ENCODE data around the gene SPEG. TPM values are rescaled to one million over a fixed set of nuclear protein-coding genes. Genes with fewer than 3 reads are reported as not detected.

Gene SPEG
- total RNA-seq, 1 donor from 2014 or later, result 6.5 TPM

DNA sequence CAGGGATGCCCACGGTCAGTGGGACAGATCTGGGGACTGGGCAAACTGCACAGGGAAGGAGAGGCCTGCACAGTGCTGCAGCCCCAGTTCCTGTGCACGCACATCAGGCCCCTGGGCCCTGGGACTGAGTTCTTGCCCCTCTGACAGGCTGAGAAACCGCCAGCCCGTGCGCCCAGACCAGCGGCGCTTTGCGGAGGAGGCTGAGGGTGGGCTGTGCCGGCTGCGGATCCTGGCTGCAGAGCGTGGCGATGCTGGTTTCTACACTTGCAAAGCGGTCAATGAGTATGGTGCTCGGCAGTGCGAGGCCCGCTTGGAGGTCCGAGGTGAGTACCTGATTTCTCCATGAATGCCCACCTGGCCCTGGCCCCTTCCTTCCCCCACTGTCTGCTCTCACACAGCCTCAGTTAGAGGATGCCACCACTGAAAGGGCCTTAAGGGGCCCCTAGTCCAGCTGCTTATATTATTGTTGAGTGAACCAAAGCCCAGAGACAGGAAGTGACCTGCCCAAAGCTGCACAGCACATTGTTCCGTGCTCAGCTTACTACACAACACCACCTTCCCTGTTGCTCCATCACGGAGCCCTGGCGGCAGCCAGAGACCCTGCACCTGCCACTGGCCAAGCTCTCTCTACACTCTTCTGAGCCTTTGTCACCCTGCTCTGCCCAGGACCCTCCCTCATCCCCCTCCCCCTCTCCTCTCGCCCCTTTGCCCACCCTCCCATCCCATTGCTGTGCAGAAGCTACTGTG lies 29.8 kb downstream of the SPEG start:
- Histone ChIP-seq H3K9me3 (no peaks in the 10 kb centered on the region), H3K4me1 (peaks cover 3% of the 10 kb centered on the region), H3K4me3 (no peak overlapping the region), H3K27me3 (ENCODE audit: low read depth) (peaks cover 7% of the 10 kb centered on the region), H3K36me3 (no peaks in the 10 kb centered on the region), H3K27ac (no peak overlapping the region)
- intact Hi-C loops (cut with DNase I), result no loop called here
- DNase-seq (no peak), ATAC-seq (no peak)
- no peak for TF ChIP-seq CTCF (IDR thresholded peaks at IDR 0.05)

DNA sequence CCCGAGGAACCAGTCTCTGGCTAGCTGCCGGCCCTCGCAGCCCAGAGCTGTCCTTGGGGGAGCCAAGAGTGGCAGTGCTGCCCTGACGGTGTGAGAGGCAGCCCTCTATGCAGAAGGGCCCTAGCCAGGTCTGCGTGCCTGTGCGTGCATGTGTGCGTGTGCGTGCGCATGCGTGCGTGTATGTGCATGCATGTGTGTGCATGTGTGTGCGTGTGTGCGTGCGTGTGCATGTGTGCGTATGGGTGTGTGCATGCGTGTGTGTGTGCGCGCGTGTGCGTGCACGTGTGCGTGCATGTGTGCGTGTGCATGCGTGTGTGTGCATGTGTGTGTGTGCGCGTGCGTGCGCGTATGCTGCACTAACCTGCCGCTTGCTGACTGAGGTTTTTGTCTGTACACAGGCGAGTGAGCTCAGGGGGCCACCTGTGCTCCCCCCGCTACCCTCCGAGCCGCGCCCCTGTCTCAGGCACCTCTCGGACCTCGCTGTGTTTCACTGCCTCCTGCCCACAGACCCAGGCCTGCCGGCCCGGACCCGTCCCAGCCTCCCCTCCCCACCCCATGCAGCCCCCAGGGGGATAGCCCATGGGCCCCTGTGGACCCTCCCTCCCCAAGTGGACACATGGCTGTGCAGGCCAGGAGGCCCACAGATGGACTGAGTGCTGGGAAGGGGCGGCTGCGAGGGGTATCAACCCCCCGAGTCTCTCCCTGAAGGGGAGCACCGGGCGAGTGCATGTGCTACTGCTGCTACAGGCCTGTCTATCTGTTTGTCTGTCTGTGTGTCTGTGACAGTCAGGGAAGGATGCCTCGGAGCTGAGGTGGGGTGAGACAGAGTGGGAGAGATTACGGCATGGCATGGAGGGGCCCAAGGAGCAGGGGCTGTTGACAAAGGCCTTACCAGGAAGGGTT lies 31.3 kb downstream of the SPEG start:
- TF ChIP-seq CTCF (IDR thresholded peaks at IDR 0.05), result no peak
- Histone ChIP-seq H3K4me3 (no peak overlapping the region), H3K27me3 (ENCODE audit: low read depth) (no peaks in the 10 kb centered on the region), H3K27ac (no peak overlapping the region), H3K36me3 (no peaks in the 10 kb centered on the region), H3K9me3 (no peaks in the 10 kb centered on the region), H3K4me1 (no peaks in the 10 kb centered on the region)
- DNase-seq, result no peak
- intact Hi-C loops (cut with DNase I), result no loop called here
- no peak for ATAC-seq

GRCh38 chr2:219466816-219467735 lies 32.4 kb downstream of the SPEG start:
- H3K4me1 ChIP-seq, result no peaks in the 10 kb centered on the region
- no peak overlapping the region for H3K27ac ChIP-seq
- DNase-seq (no peak), ATAC-seq (no peak)
- no peaks in the 10 kb centered on the region for H3K36me3 ChIP-seq
- no peaks in the 10 kb centered on the region for H3K27me3 ChIP-seq (ENCODE audit: low read depth)
- no peak overlapping the region for H3K4me3 ChIP-seq
- TF ChIP-seq CTCF (IDR thresholded peaks at IDR 0.05), result no peak
- no peaks in the 10 kb centered on the region for H3K9me3 ChIP-seq
- intact Hi-C loops (cut with DNase I), result no loop called here

DNA sequence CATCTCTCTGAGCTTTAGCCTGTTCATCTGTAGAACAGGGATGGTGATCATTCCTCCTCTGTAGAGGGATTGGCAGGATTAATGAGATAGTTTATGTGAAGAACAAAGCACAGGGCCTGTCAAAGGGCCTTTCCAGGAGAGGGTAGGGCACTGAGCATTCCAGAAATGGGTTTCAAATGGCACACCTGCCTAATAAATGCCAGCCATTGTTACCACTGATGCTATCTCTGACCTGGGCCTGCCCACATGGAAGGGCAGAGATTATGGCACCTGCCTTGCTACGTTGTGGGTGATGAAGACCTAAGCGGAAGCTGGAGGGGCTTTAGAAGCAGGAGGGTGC lies 33.1 kb downstream of the SPEG start:
- Histone ChIP-seq H3K27ac (no peak overlapping the region), H3K36me3 (no peaks in the 10 kb centered on the region), H3K27me3 (ENCODE audit: low read depth) (peaks cover 3% of the 10 kb centered on the region), H3K4me3 (no peak overlapping the region), H3K4me1 (no peaks in the 10 kb centered on the region), H3K9me3 (no peaks in the 10 kb centered on the region)
- intact Hi-C loops (cut with DNase I), result no loop called here
- no peak for TF ChIP-seq CTCF (IDR thresholded peaks at IDR 0.05)
- ATAC-seq (no peak), DNase-seq (no peak)
